ENCODE results near the gene JAM3.

The JAM3 gene

GRCh38 chr11:134124660-134125451 is 56.0 kb downstream of the JAM3 start:
- Histone ChIP-seq H3K9me2 (replicated peaks; ENCODE audit: control insufficient read depth, low read length) (no peaks in the 10 kb centered on the region), H3K4me1 (ENCODE audit: control insufficient read depth, low read length) (no peaks in the 10 kb centered on the region), H3K4me3 (ENCODE audit: low read length) (no peak overlapping the region), H4K20me1 (ENCODE audit: control insufficient read depth, insufficient read depth, low read depth, low read length) (no peaks in the 10 kb centered on the region), H3F3A (ENCODE audit: control insufficient read depth, insufficient read depth) (no peaks in the 10 kb centered on the region), H3K27ac (ENCODE audit: low read depth, low read length) (no peak overlapping the region), H3K4me2 (ENCODE audit: low read length) (no peak overlapping the region), H3K27me3 (ENCODE audit: control insufficient read depth, low read length) (peaks cover 10% of the 10 kb centered on the region; the same call in 1 of the 2 replicates), H3K9me3 (ENCODE audit: control insufficient read depth, insufficient read depth, low read length) (no peaks in the 10 kb centered on the region), H3K79me2 (ENCODE audit: control insufficient read depth, low read length) (no peaks in the 10 kb centered on the region), H3K36me3 (ENCODE audit: control insufficient read depth, low read length) (no peaks in the 10 kb centered on the region)
- TF ChIP-seq CTCF (IDR thresholded peaks at IDR 0.05; ENCODE audit: low read depth, low read length, poor library complexity, severe bottlenecking) (no peak), EZH2phosphoT487 (IDR thresholded peaks at IDR 0.05; ENCODE audit: borderline replicate concordance, low read length) (no peak)

- H3K4me1 ChIP-seq (ENCODE audit: control insufficient read depth, low read length), result no peaks in the 10 kb centered on the region
- no peak overlapping the region for H3K4me3 ChIP-seq (ENCODE audit: low read length)
- H3K9me2 ChIP-seq (replicated peaks; ENCODE audit: control insufficient read depth, low read length), result no peaks in the 10 kb centered on the region
- TF ChIP-seq CTCF (IDR thresholded peaks at IDR 0.05; ENCODE audit: low read depth, low read length, poor library complexity, severe bottlenecking), result no peak
- TF ChIP-seq EZH2phosphoT487 (IDR thresholded peaks at IDR 0.05; ENCODE audit: borderline replicate concordance, low read length), result no peak
- H3K79me2 ChIP-seq (ENCODE audit: control insufficient read depth, low read length), result no peaks in the 10 kb centered on the region
- peaks cover 10% of the 10 kb centered on the region; the same call in 1 of the 2 replicates for H3K27me3 ChIP-seq (ENCODE audit: control insufficient read depth, low read length)
- H3K27ac ChIP-seq (ENCODE audit: low read depth, low read length), result no peak overlapping the region
- no peaks in the 10 kb centered on the region for H3K36me3 ChIP-seq (ENCODE audit: control insufficient read depth, low read length)
- H4K20me1 ChIP-seq (ENCODE audit: control insufficient read depth, insufficient read depth, low read depth, low read length), result no peaks in the 10 kb centered on the region
- H3F3A ChIP-seq (ENCODE audit: control insufficient read depth, insufficient read depth), result no peaks in the 10 kb centered on the region
- no peak overlapping the region for H3K4me2 ChIP-seq (ENCODE audit: low read length)
- no peaks in the 10 kb centered on the region for H3K9me3 ChIP-seq (ENCODE audit: control insufficient read depth, insufficient read depth, low read length)
These were observed 56.6 kb downstream of the JAM3 start for GRCh38 chr11:134125507-134125906.

- H3F3A ChIP-seq (ENCODE audit: control insufficient read depth, insufficient read depth), result no peaks in the 10 kb centered on the region
- TF ChIP-seq CTCF (IDR thresholded peaks at IDR 0.05; ENCODE audit: low read depth, low read length, poor library complexity, severe bottlenecking) (no peak), EZH2phosphoT487 (IDR thresholded peaks at IDR 0.05; ENCODE audit: borderline replicate concordance, low read length) (no peak)
- no peak overlapping the region for H3K4me2 ChIP-seq (ENCODE audit: low read length)
These were observed 57.4 kb downstream of the JAM3 start for GRCh38 chr11:134126217-134126822.

More at GRCh38 chr11:134126217-134126822, 57.4 kb downstream of the JAM3 start:
- H3K4me3 ChIP-seq (ENCODE audit: low read length), result no peak overlapping the region
- H3K79me2 ChIP-seq (ENCODE audit: control insufficient read depth, low read length), result no peaks in the 10 kb centered on the region
- no peaks in the 10 kb centered on the region for H3K36me3 ChIP-seq (ENCODE audit: control insufficient read depth, low read length)
- peaks cover 6% of the 10 kb centered on the region; the same call in 1 of the 2 replicates for H3K27me3 ChIP-seq (ENCODE audit: control insufficient read depth, low read length)
- no peak overlapping the region for H3K27ac ChIP-seq (ENCODE audit: low read depth, low read length)
- H3K9me2 ChIP-seq (replicated peaks; ENCODE audit: control insufficient read depth, low read length), result no peaks in the 10 kb centered on the region
- H3K9me3 ChIP-seq (ENCODE audit: control insufficient read depth, insufficient read depth, low read length), result no peaks in the 10 kb centered on the region
- H3K4me1 ChIP-seq (ENCODE audit: control insufficient read depth, low read length), result no peaks in the 10 kb centered on the region
- H4K20me1 ChIP-seq (ENCODE audit: control insufficient read depth, insufficient read depth, low read depth, low read length), result no peaks in the 10 kb centered on the region

Measured in DOHH2 (cell line).